ENCODE results near the gene TAMM41. TPM values are rescaled to one million over a fixed set of nuclear protein-coding genes. Genes with fewer than 3 reads are reported as not detected.

The TAMM41 gene
- total and polyA plus RNA-seq, 9 of the 15 experiments (the other 6 are each of a cell fraction or from before 2014, with no cell fraction given), result 8.6 to 74.6 (median 29.3) TPM

DNA sequence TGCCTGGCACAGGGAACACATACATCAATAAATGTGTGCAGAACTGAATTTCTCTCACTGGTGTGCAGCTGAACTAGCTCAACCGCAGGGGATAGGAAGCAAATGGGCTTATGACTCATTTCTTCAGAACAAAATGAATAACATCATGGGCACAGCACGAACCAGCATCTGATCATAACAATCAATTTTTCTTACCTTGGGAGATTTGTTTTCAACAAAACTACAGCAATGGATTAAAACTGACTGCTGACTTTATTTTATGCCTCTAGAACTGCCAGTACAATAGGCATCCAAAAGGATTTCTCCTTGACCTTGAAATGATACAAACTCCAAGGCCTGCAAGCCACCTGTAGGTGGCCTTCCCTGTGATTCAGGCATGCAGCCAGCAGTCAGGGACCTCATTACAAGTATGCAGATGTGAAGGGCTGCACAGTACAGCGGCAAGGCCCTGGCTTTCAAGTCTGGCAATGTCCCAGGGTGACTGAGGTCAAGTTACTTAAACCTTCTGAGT, 26.1 kb downstream of the TAMM41 start:
- no peak overlapping the region for H3K27ac ChIP-seq (ENCODE audit: extremely low read depth, low read depth, low read length)
- no peak overlapping the region for H3K4me3 ChIP-seq
- WGBS (ENCODE audit: insufficient coverage, low coverage, missing lambda C conversion rate), result 75% methylated on average over 3 of the region's 3 CpGs
- H4K20me1 ChIP-seq (replicated peaks; ENCODE audit: control insufficient read depth, insufficient read depth, low read length), result no peaks in the 10 kb centered on the region
- peaks cover 70% of the 10 kb centered on the region for H3K36me3 ChIP-seq (ENCODE audit: control insufficient read depth, insufficient read depth, low read length)
- no peaks in the 10 kb centered on the region for H3K9me1 ChIP-seq (ENCODE audit: control insufficient read depth, insufficient read depth, low read length)
- H3K9me3 ChIP-seq (replicated peaks; ENCODE audit: control insufficient read depth, insufficient read depth, low read depth, low read length), result no peaks in the 10 kb centered on the region
- in situ Hi-C loops (cut with MboI) (no loop called here), intact Hi-C loops (cut with micrococcal nuclease) (no loop called here)
- TF ChIP-seq ESRRA (IDR thresholded peaks at IDR 0.05; ENCODE audit: borderline replicate concordance, low read depth), result peak; percentile 52
- no peak for TF ChIP-seq WHSC1 (IDR thresholded peaks at IDR 0.05; ENCODE audit: low read length)
- TF ChIP-seq, protein P1, sequence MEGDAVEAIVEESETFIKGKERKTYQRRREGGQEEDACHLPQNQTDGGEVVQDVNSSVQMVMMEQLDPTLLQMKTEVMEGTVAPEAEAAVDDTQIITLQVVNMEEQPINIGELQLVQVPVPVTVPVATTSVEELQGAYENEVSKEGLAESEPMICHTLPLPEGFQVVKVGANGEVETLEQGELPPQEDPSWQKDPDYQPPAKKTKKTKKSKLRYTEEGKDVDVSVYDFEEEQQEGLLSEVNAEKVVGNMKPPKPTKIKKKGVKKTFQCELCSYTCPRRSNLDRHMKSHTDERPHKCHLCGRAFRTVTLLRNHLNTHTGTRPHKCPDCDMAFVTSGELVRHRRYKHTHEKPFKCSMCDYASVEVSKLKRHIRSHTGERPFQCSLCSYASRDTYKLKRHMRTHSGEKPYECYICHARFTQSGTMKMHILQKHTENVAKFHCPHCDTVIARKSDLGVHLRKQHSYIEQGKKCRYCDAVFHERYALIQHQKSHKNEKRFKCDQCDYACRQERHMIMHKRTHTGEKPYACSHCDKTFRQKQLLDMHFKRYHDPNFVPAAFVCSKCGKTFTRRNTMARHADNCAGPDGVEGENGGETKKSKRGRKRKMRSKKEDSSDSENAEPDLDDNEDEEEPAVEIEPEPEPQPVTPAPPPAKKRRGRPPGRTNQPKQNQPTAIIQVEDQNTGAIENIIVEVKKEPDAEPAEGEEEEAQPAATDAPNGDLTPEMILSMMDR (IDR thresholded peaks at IDR 0.05 in 2 of 3, conservative IDR thresholded peaks at IDR 0.05 in 1 of 3; ENCODE audit: insufficient read depth in 2 of 3, low read depth in 1 of 3, low read length in 3 of 3), result peak in 1 of 3 experiments; percentile 9; a peak in 1 of 6 replicates
- no peak for TF ChIP-seq ZNF347 (CRISPR knock-in tag; IDR thresholded peaks at IDR 0.05; ENCODE audit: low read depth)
- H2AFZ ChIP-seq (ENCODE audit: low read depth, low read length), result no peak overlapping the region
- no peaks in the 10 kb centered on the region for H3K27me3 ChIP-seq (ENCODE audit: control insufficient read depth in 2 of 2, insufficient read depth in 2 of 2, low read length in 2 of 2)
- no TSS peak for BruUV-seq (replicated peaks)
- CTCF ChIA-PET (ENCODE audit: low intra/inter-chr PET ratio), result no interaction called here
- FAIRE-seq (no peak), ATAC-seq (peak; percentile 42; the same call in 1 of the 3 replicates), DNase-seq (ENCODE audit: extremely low read depth in 1 of 4, low spot score in 3 of 4) (no peak)
- H3K4me2 ChIP-seq (ENCODE audit: insufficient read depth, low read length), result no peak overlapping the region
- no peaks in the 10 kb centered on the region for H3K4me1 ChIP-seq (replicated peaks in 1 of 2; ENCODE audit: control insufficient read depth in 2 of 2, insufficient read depth in 2 of 2, low read length in 2 of 2)
- POLR2A ChIA-PET, result interaction anchor here (0.6 to 0.8 kb wide), 2 partner anchors 10 to 35 kb away, joined by 3 to 4 read pairs; no protein-coding TSS in a partner anchor
- no peak overlapping the region for H3K9ac ChIP-seq (ENCODE audit: insufficient read depth in 1 of 2, low read depth in 2 of 2, low read length in 2 of 2)
- H3K79me2 ChIP-seq (ENCODE audit: control insufficient read depth, insufficient read depth, low read length), result no peaks in the 10 kb centered on the region

Measured in K562 (cell line).